Glomerular visceral epithelial cell (primary cell): ENCODE results near the gene ACSS1.

ENCODE experiments used
- DNase-seq: peaks from one replicate; pipeline ENCODE4 v3.0.0-alpha.2; 2016; ENCODE audit errors: extremely low spot score

Gene ACSS1

DNA sequence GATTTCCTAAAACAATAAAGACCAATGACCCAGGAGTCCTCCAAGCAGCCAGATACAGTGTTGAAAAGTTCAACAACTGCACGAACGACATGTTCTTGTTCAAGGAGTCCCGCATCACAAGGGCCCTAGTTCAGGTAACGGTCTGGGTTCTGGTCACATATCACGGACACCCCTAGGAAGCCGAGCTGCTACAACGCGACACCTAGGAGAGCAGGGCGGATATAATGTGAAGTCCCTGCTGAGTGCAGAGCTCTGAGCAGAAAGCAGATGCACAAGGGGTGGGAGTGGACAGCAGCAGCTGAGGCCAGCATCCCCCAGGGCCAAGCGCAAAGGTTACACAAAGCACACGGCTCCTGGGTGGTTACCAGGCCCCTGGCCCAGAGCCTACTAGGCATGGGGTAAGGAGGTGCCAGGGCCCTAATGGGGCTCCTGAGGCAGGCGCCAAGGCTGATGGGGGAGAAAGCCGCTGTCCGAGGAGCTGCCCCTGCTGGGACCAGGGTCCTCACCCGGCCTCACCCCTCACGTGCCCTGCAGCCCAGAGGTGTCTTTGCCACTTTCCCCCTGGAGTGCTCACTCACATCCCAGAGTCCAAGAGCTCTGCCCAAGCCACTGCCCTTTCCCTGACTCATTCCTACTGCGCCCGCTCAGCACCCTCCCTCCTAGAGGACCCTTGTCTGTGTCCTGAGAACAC is 100.5 kb downstream of the ACSS1 start:
- no peak for DNase-seq
